ENCODE results near the gene OTOGL. TPM values are rescaled to one million over a fixed set of nuclear protein-coding genes. Genes with fewer than 3 reads are reported as not detected.

Gene OTOGL
- total RNA-seq, 1 donor from 2014 or later: not detected

DNA sequence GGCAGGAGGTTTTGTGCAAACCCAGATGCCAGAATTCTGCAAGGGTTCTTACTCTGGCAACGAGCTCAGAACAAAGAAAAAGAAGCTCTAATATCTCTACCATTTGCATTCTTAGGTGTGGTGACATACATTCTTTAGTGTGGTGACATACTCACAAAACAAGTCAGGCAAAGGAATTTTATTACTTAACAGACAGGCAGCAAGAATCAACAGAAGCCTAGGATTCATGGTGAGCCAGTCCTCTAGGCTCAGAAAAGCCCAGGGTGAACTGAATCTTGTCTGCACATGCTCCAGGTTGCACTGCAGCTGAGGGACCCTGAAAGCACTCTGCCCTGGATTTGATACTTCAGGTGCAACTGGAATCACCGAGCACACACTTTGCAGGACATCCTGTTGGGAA lies 222.3 kb downstream of the OTOGL start:
- no peak for ATAC-seq (ENCODE audit: low read depth)
- TF ChIP-seq, protein P1, sequence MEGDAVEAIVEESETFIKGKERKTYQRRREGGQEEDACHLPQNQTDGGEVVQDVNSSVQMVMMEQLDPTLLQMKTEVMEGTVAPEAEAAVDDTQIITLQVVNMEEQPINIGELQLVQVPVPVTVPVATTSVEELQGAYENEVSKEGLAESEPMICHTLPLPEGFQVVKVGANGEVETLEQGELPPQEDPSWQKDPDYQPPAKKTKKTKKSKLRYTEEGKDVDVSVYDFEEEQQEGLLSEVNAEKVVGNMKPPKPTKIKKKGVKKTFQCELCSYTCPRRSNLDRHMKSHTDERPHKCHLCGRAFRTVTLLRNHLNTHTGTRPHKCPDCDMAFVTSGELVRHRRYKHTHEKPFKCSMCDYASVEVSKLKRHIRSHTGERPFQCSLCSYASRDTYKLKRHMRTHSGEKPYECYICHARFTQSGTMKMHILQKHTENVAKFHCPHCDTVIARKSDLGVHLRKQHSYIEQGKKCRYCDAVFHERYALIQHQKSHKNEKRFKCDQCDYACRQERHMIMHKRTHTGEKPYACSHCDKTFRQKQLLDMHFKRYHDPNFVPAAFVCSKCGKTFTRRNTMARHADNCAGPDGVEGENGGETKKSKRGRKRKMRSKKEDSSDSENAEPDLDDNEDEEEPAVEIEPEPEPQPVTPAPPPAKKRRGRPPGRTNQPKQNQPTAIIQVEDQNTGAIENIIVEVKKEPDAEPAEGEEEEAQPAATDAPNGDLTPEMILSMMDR (IDR thresholded peaks at IDR 0.05): no peak

DNA sequence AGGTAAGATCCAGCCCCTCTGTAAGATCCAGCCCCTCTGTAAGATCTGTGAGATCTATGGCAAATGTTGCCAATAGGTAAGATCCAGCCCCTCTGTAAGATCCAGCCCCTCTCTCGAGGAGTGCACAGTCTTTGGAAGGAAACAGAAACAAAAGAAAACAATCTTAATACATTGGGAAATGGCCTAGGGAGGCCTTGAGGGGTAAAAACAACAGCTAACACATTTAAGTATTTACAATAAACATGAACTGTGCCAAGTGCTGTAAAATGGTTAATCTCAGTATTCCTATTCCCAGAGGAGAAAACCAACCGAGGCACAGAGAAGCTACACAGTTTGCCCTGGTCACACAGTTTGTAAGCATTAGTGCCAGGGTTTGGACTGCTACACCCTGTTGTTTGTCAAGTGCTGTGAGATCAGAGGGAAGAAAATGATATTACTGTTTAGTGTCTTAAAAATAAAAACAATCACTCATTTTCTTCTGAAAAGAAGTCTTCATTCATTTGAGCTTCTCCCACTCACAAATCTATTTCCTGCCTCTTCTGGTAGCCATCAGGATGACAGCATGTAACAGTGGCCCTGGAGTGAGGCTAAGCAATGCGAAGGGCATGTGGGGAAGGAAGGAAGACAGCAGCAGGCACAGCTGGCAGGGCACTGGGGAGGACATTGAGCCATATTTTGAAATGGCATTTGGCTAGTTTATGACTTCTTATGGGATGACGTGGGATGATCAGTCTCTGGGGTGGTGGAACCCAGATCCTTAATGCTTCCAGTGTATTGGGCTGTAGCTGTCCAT lies 226.0 kb downstream of the OTOGL start:
- H3K36me3 Mint-ChIP-seq (ENCODE audit: low read depth): no peaks in the 10 kb centered on the region
- DNase-seq (no peak), ATAC-seq (ENCODE audit: low read depth) (no peak)
- H3K9me3 Mint-ChIP-seq: no peaks in the 10 kb centered on the region
- intact Hi-C loops (cut with micrococcal nuclease): no loop called here
- no peaks in the 10 kb centered on the region for H3K4me1 Mint-ChIP-seq
- no peak overlapping the region for H3K27ac Mint-ChIP-seq
- POLR2A ChIA-PET: no interaction called here
- TF ChIP-seq, protein P1 (IDR thresholded peaks at IDR 0.05): no peak
- H3K4me3 Mint-ChIP-seq: no peak overlapping the region
- H3K27me3 Mint-ChIP-seq: no peaks in the 10 kb centered on the region
- CTCF ChIA-PET: no interaction called here

More for the DNA sequence above, 222.3 kb downstream of the OTOGL start:
- H3K4me1 Mint-ChIP-seq: no peaks in the 10 kb centered on the region
- H3K27ac Mint-ChIP-seq: no peak overlapping the region
- H3K4me3 Mint-ChIP-seq: no peak overlapping the region
- intact Hi-C loops (cut with micrococcal nuclease): no loop called here
- CTCF ChIA-PET: no interaction called here
- H3K9me3 Mint-ChIP-seq: no peaks in the 10 kb centered on the region
- no peaks in the 10 kb centered on the region for H3K27me3 Mint-ChIP-seq
- no peak for DNase-seq
- no peaks in the 10 kb centered on the region for H3K36me3 Mint-ChIP-seq (ENCODE audit: low read depth)
- POLR2A ChIA-PET: no interaction called here

DNA sequence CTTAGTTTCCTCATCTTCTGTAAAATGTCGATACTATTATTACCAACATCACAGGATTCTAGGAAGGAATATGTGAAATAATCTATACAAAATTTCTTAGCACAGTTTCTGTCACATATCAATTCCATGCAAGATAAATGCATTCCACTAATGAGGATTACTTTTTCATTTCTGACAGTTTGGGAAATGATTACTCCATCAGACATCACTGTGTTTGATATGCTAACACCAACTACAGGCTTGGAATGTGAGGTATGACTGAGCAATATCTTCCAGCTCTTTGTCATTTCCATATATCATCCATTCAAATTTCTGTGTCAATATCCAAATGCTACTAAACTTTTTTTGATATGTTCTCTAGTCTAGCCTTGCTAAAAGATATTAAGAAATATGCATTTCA lies 233.5 kb downstream of the OTOGL start:
- DNase-seq (no peak), ATAC-seq (ENCODE audit: low read depth) (no peak)
- Mint-ChIP-seq H3K36me3 (ENCODE audit: low read depth) (no peaks in the 10 kb centered on the region), H3K4me3 (no peak overlapping the region), H3K9me3 (no peaks in the 10 kb centered on the region), H3K4me1 (no peaks in the 10 kb centered on the region), H3K27ac (no peak overlapping the region), H3K27me3 (no peaks in the 10 kb centered on the region)
- CTCF ChIA-PET: no interaction called here
- POLR2A ChIA-PET: no interaction called here
- TF ChIP-seq, protein P1 (IDR thresholded peaks at IDR 0.05): no peak
- intact Hi-C loops (cut with micrococcal nuclease): no loop called here

DNA sequence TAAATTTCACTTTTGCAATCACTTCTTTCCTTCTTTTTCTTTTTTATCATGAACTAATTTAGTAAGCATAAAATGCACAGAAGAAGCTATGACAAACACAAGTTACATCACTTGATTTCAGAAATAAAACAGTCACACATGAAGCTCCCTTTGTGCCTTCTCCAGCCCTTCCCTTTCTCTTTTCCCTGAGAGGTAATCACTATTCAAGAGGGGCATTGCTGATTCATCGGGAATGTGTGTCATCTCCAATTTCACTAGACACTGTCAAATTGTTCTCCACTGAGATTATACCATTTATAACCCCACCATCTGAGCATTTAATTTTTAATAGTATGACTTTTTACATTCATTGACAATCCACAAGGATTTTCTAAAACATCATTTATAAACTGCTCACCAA lies 253.1 kb downstream of the OTOGL start:
- Mint-ChIP-seq H3K4me3 (no peak overlapping the region), H3K27ac (no peak overlapping the region), H3K9me3 (peaks cover 3% of the 10 kb centered on the region), H3K27me3 (no peaks in the 10 kb centered on the region), H3K4me1 (no peaks in the 10 kb centered on the region), H3K36me3 (ENCODE audit: low read depth) (no peaks in the 10 kb centered on the region)
- ATAC-seq (ENCODE audit: low read depth) (no peak), DNase-seq (no peak)
- TF ChIP-seq, protein P1 (IDR thresholded peaks at IDR 0.05): no peak
- ChIA-PET POLR2A (no interaction called here), CTCF (no interaction called here)
- intact Hi-C loops (cut with micrococcal nuclease): no loop called here

DNA sequence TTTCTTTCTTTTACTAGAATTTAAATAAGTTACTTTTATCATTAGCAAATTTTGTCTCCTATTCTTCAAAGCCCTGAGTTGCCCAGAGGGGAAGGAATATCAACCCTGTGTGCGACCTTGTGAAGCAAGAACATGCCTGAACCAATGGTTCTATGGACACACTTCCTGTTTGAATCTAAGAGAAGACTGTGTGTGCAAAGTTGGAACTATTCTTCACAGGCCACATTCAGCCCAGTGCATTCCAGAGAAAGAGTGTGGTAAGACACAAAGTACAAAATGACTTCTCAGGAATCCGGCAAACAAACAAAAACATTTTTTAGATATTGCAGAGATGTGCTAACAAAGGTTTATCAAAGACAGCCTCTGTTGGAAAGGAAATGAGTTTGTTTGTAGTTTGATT lies 253.9 kb downstream of the OTOGL start:
- TF ChIP-seq, protein P1 (IDR thresholded peaks at IDR 0.05): no peak
- CTCF ChIA-PET: no interaction called here
- POLR2A ChIA-PET: no interaction called here
- no peak for DNase-seq
- intact Hi-C loops (cut with micrococcal nuclease): no loop called here
- Mint-ChIP-seq H3K36me3 (ENCODE audit: low read depth) (no peaks in the 10 kb centered on the region), H3K27ac (no peak overlapping the region), H3K4me3 (no peak overlapping the region), H3K4me1 (no peaks in the 10 kb centered on the region), H3K27me3 (no peaks in the 10 kb centered on the region), H3K9me3 (no peaks in the 10 kb centered on the region)
- ATAC-seq (ENCODE audit: low read depth): no peak

Measured in activated B cell treated with CpG ODN at 0.5 μM for 24 hours (primary cell).